ENCODE data around the gene TBX15.

TBX15 gene

DNA sequence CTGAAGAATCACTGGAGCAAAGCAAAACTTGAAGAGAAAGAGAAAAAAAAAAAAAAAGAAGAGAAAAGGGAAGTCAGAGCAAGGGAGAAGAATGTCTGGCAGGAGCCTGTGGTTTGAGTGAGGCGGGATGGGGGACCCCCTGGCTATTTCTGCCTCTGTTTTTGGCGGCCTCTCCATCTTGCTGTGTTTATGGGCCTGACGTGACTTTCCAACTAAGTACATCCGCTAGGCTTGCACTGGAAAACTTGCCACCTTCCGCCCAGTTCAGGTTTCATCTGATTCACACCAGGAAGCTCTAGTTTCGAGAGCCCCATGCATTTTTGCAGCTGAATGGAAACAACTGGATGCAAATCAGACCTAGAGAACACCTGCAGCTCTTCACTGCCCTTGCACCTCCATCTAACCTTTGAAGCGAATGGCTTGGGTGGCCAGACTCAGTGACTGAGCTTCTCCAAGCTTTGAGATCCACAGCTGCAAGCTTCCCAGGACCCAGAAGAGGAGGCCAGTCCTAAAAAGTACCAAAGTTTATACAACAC is 28.0 kb downstream of the TBX15 start:
- TF ChIP-seq, protein P1, sequence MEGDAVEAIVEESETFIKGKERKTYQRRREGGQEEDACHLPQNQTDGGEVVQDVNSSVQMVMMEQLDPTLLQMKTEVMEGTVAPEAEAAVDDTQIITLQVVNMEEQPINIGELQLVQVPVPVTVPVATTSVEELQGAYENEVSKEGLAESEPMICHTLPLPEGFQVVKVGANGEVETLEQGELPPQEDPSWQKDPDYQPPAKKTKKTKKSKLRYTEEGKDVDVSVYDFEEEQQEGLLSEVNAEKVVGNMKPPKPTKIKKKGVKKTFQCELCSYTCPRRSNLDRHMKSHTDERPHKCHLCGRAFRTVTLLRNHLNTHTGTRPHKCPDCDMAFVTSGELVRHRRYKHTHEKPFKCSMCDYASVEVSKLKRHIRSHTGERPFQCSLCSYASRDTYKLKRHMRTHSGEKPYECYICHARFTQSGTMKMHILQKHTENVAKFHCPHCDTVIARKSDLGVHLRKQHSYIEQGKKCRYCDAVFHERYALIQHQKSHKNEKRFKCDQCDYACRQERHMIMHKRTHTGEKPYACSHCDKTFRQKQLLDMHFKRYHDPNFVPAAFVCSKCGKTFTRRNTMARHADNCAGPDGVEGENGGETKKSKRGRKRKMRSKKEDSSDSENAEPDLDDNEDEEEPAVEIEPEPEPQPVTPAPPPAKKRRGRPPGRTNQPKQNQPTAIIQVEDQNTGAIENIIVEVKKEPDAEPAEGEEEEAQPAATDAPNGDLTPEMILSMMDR (IDR thresholded peaks at IDR 0.05) = no peak

DNA sequence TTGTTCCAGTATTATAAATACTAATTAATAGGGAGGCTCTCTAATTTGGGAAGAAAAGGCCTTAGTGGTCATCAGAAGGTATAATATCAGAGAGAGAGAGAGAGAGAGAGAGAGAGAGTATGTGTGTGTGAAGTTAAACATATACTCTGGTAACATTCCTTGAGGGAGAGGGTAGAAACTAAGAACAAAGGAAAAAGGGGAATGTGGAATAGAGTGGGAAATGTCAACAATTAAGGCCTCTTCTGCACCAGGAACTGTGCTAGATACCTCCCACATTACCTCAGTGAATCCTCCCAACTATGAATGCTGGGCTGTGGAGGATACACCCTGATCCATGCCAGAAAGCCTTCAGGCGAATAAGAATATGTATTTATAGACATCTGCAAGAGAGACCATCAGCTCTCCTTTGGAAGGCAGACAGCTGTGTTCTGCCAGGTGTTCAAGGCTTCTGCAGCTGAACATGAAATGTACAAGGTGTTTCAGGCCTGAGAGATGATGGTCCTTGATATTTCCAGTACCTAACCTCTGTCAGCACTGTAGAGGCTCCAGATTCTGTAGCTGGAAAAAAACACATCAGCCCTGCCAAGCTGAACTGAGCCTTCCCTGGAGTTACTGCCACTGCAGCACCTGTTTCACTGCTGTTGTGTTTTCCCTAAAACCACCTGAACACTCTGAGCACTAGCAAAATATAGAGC is 29.1 kb downstream of the TBX15 start:
- TF ChIP-seq, protein P1 (IDR thresholded peaks at IDR 0.05) = no peak

DNA sequence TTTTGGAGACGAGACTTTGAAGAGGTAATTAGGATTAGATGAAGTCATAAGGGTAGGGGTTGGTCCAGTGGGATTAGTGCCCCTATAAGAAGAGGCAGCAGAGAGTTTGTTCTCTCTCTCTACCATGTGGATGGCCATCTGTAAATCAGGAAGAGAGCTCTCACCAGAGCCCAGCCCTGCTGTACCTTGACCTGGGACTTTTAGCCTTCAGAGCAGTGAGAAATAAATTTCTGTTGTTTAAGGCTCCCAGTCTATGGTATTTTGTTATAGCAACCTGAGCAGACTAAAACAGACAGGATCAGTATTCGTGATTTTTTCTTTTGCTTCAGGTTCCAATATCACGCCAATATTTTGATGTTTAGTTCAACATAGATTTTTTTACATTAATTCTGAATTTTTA is 30.0 kb downstream of the TBX15 start:
- TF ChIP-seq, protein P1 (IDR thresholded peaks at IDR 0.05) = no peak

DNA sequence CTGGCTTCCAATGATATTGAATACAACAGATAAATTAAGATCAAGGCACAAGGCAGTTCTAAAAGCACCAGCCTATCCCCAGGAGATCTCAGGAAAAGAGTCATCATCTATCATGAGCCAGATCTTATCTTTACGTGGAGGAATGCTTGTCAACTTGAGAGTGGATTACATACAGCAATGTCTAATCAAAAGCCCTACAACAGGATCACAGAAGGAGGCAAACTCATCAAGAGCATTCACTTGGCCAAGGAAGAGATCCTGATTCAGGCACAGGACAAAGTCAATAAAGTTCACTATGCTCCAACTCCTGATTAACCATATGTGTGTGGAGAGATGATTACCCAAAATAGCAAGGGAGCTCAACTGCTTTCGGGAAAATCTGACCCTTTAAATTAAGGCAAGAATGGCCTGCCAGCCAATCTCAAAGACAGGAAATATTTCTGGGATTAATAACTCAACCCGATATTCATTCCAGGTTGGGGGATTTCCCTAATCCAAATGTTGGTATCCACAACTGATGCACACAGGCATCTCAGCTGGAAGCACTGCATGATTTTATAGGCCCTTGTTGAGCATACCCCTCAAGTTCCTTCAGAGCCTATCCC is 33.7 kb downstream of the TBX15 start:
- TF ChIP-seq, protein P1 (IDR thresholded peaks at IDR 0.05) = no peak

DNA sequence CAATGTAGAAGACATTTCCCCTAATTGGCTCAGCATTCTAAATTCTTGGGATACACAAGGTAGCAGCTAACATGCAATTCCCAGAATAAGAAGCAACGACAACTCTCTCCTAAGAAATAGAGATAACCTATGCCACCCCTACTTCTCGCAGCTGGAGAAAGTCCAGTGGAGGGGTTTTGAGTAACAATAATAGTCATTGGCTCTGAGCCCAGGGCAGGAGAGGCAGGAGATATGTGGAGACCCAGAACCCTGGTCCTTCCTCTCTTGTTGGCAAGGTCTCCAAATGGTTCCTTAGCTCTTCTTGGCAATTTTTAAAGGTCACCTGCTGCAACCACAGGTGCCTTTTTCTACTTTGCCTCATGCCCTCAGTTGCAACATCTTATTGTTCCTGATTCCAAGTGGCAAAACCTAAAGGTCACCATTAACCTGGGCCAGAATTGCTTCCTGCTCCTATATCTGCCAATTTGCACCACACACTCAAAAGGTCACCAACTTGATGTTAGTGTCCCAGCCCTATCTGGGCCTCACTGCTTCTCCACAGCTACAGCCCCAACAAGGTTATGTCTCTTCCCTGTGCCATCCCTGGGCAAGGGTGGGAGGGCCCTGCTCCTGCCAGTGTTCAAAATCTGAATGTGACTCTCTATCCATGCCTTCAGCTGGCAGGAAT is 36.7 kb downstream of the TBX15 start:
- TF ChIP-seq, protein P1 (IDR thresholded peaks at IDR 0.05) = no peak

DNA sequence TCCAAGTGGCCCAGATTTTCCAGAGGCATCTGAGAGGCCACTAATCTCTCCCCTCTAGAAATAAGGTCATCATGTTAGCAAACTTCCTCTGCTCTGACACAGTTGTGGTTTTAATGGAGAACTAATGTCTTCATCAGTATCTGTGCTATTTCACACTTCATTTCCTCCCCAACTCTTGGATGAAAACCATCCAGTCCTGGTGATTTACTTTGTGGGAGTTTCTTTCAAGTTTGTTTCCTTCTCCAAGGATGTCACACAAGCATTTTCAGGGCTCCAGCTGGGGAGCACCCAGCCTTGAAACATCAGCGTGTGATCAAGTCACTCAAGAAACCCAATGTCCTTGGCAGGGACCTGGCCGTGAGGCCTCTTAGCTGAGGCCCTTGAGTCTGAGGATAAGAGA is 38.8 kb downstream of the TBX15 start:
- TF ChIP-seq, protein P1 (IDR thresholded peaks at IDR 0.05) = no peak

DNA sequence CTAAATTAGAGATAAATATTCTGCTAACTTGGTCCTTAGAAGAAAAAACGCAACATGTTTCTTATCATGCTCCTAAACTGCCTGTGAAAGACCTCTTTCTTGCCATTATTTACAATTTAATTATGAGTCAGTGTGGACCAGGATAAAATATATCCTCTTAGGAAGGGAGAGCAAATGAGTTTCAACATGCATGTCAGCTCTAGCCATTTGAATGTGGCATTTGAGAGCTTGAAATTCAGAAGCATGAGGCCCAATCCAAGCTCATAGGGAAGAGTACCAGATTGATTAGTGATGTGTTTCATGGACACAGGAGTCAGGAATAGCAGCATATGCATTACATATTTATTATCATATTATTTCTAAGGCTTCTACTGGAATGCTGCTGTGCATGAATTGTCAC is 39.3 kb downstream of the TBX15 start:
- TF ChIP-seq, protein P1 (IDR thresholded peaks at IDR 0.05) = no peak

Data from LNCAP (cell line).